ENCODE results near the gene CTSC.
"Not testable (repeated sequence)": the region's sequence is repeated elsewhere in the genome, so short reads cannot be mapped to it uniquely, and the experiment has no call there.

DNA sequence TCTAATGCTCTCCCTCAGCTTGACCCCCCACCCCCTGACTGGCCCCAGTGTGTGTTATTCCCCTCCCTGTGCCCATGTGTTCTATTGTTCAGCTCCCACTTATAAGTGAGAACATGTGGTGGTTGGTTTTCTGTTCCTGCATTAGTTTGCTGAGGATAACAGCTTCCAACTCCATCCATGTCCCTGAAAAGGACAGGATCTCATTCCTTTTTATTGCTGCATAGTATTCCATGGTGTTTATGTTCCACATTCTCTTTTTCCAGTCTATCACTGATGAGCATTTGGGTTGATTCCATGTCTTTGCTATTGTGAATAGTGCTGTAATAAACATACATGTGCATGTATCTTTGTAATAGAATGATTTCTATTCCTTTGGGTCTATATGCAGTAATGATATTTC lies 16.1 kb downstream of the CTSC start:
- TF ChIP-seq, protein P1, sequence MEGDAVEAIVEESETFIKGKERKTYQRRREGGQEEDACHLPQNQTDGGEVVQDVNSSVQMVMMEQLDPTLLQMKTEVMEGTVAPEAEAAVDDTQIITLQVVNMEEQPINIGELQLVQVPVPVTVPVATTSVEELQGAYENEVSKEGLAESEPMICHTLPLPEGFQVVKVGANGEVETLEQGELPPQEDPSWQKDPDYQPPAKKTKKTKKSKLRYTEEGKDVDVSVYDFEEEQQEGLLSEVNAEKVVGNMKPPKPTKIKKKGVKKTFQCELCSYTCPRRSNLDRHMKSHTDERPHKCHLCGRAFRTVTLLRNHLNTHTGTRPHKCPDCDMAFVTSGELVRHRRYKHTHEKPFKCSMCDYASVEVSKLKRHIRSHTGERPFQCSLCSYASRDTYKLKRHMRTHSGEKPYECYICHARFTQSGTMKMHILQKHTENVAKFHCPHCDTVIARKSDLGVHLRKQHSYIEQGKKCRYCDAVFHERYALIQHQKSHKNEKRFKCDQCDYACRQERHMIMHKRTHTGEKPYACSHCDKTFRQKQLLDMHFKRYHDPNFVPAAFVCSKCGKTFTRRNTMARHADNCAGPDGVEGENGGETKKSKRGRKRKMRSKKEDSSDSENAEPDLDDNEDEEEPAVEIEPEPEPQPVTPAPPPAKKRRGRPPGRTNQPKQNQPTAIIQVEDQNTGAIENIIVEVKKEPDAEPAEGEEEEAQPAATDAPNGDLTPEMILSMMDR (conservative IDR thresholded peaks at IDR 0.05): not testable (repeated sequence)
- TF ChIP-seq EZH2 (IDR thresholded peaks at IDR 0.05; ENCODE audit: low read depth): not testable (repeated sequence)

Data from PC-9 (cell line).